B cell (primary cell): ENCODE measurements around the gene PTGFRN. TPM values are rescaled to one million over a fixed set of nuclear protein-coding genes. Genes with fewer than 3 reads are reported as not detected.

Source experiments
- ATAC-seq: fragments of 200-7000 bp; cut with Tn5 transposase; one replicate; pipeline ENCODE4 v1.10.0; 2021; ENCODE audit warnings: low read depth, mild to moderate bottlenecking, moderate number of reproducible peaks, moderate library complexity
- CTCF ChIA-PET: fragments of 350-600 bp; sonication (Branson Sonifier 250); formaldehyde crosslinking; loops from one replicate; lab custom pipeline; 2021; ENCODE audit warnings: antibody characterized with exemption, inconsistent platforms; lab: Charles Lee
- POLR2A ChIA-PET: fragments of 350-600 bp; sonication (Branson Sonifier 250); formaldehyde crosslinking; loops from one replicate; lab custom pipeline; 2021; ENCODE audit warnings: antibody characterized with exemption; lab: Charles Lee
- DNase-seq: peaks from one replicate; pipeline ENCODE4 v3.0.0; 2013
- H2AFZ ChIP-seq: 2 replicates; pipeline ENCODE4 v1.6.1; 2012; ENCODE audit warnings: mild to moderate bottlenecking, low read depth, low read length; ENCODE audit not compliant: insufficient read depth, poor library complexity, severe bottlenecking
- H3K27ac ChIP-seq, 2 donors: 1 replicate in 1 of 2; 2 replicates in 1 of 2; pipeline ENCODE4 v1.5.1; 2012 to 2013; ENCODE audit warnings: low read length in 2 of 2, mild to moderate bottlenecking in 2 of 2, moderate library complexity in 1 of 2
- H3K27me3 ChIP-seq, 4 experiments: fragments of 200-600 bp in 1 of 4; sonication (generic) in 1 of 4; replicated peaks in 1 of 4; 1 replicate in 2 of 4; 2 replicates in 2 of 4; pipeline versions ENCODE4 v1.6.1 to v1.7.0; 2013 to 2016; ENCODE audit warnings: low read length in 3 of 4, mild to moderate bottlenecking in 2 of 4, mixed read lengths in 1 of 4, moderate library complexity in 1 of 4; ENCODE audit not compliant: insufficient read depth in 4 of 4, control insufficient read depth in 3 of 4; ENCODE audit errors: control extremely low read depth in 1 of 4
- H3K36me3 ChIP-seq, 2 experiments: replicated peaks in 1 of 2; 1 replicate in 1 of 2; 2 replicates in 1 of 2; pipeline versions ENCODE4 v1.6.1 to v1.7.1; 2013; ENCODE audit warnings: low read length in 1 of 2; ENCODE audit not compliant: insufficient read depth in 2 of 2, control insufficient read depth in 1 of 2; ENCODE audit errors: control extremely low read depth in 1 of 2, extremely low read depth in 1 of 2
- H3K4me1 ChIP-seq, 2 donors: fragments of 200-600 bp in 1 of 2; sonication (generic) in 1 of 2; 1 replicate in 1 of 2; 2 replicates in 1 of 2; pipeline versions ENCODE4 v1.5.1 to v1.6.1; 2013 to 2017; ENCODE audit warnings: low read length in 2 of 2; ENCODE audit not compliant: control insufficient read depth in 2 of 2, insufficient read depth in 2 of 2
- H3K4me2 ChIP-seq: replicated peaks from 2 replicates; pipeline ENCODE3; 2012; ENCODE audit warnings: mild to moderate bottlenecking, low read depth, low read length; ENCODE audit not compliant: poor library complexity, severe bottlenecking
- H3K4me3 ChIP-seq, 5 experiments: fragments of 200-600 bp in 1 of 5; sonication (generic) in 1 of 5; 1 replicate in 3 of 5; 2 replicates in 2 of 5; pipeline versions ENCODE4 v1.5.1 to v1.7.0; 2011 to 2016; ENCODE audit warnings: low read length in 4 of 5, mild to moderate bottlenecking in 4 of 5, low read depth in 2 of 5, control low read depth in 1 of 5, moderate library complexity in 1 of 5; ENCODE audit not compliant: insufficient read depth in 1 of 5; ENCODE audit errors: control extremely low read depth in 1 of 5, extremely low read depth in 1 of 5
- H3K79me2 ChIP-seq: fragments of 200-600 bp; sonication (generic); one replicate; pipeline ENCODE4 v1.6.0; 2016; ENCODE audit warnings: low read length; ENCODE audit not compliant: control insufficient read depth, insufficient read depth
- H3K9ac ChIP-seq: fragments of 200-600 bp; sonication (generic); 2 replicates; pipeline ENCODE4 v1.6.1; 2017; ENCODE audit warnings: mild to moderate bottlenecking, low read length, moderate library complexity
- H3K9me3 ChIP-seq, 3 donors: one replicate each; pipeline versions ENCODE4 v1.6.1 to v1.7.1; 2013; ENCODE audit warnings: low read length in 2 of 3; ENCODE audit not compliant: control insufficient read depth in 2 of 3, insufficient read depth in 1 of 3; ENCODE audit errors: control extremely low read depth in 1 of 3
- H4K20me1 ChIP-seq: 2 replicates; pipeline ENCODE4 v1.6.0; 2012; ENCODE audit warnings: mild to moderate bottlenecking, low read length; ENCODE audit not compliant: insufficient read depth, control insufficient read depth, poor library complexity, severe bottlenecking
- H3K27ac Mint-ChIP-seq: one replicate; pipeline ENCODE4 v1.8.0; 2021; ENCODE audit warnings: mixed read lengths
- H3K27me3 Mint-ChIP-seq: one replicate; pipeline ENCODE4 v1.8.0; 2021; ENCODE audit warnings: mixed read lengths
- H3K4me1 Mint-ChIP-seq: one replicate; pipeline ENCODE4 v1.8.0; 2021; ENCODE audit warnings: mixed read lengths
- H3K4me3 Mint-ChIP-seq: one replicate; pipeline ENCODE4 v1.8.0; 2021; ENCODE audit warnings: mixed read lengths
- H3K9me3 Mint-ChIP-seq: one replicate; pipeline ENCODE4 v1.8.0; 2022; ENCODE audit warnings: mixed read lengths; ENCODE audit not compliant: insufficient read depth
- CTCF ChIP-seq: fragments of 200-600 bp; IDR thresholded peaks from one replicate; pipeline ENCODE4 v1.8.0; 2022; ENCODE audit warnings: antibody characterized with exemption, mild to moderate bottlenecking
- EZH2 ChIP-seq: IDR thresholded peaks from 2 replicates; pipeline ENCODE4 v1.6.1; 2012; ENCODE audit warnings: borderline replicate concordance, low read depth, mild to moderate bottlenecking, moderate library complexity, low read length; ENCODE audit not compliant: insufficient read depth, poor library complexity, severe bottlenecking
- WGBS: methylation state at CpG from one replicate; pipeline ENCODE4 v1.1.5; 2013; ENCODE audit warnings: missing lambda C conversion rate; ENCODE audit not compliant: insufficient coverage; 5-methylcytosine and 5-hydroxymethylcytosine counted together
- intact Hi-C: fragments of 100-400 bp; cut with micrococcal nuclease; formaldehyde crosslinking; loops from one replicate; pipeline ENCODE4 v1.10.0; 2022
- polyA plus RNA-seq: library from polyadenylated mRNA; depleted of rRNA; stranded (reverse); fragments of >200 nt; gene quantifications from 2 replicates; pipeline ENCODE4 v1.2.3, GENCODE V29; 2012
- total RNA-seq, 2 donors: library from RNA; stranded (reverse); fragments of 120-200 nt in 1 of 2; gene quantifications; 1 replicate in 1 of 2; 2 replicates in 1 of 2; pipeline versions ENCODE4 v1.2.3 to v1.2.4, GENCODE V29; 2013 to 2022

Gene PTGFRN
- total and polyA plus RNA-seq, 2 donors (not counting 1 experiment from before 2014, with no cell fraction given): 0.17 TPM; not detected in 1

DNA sequence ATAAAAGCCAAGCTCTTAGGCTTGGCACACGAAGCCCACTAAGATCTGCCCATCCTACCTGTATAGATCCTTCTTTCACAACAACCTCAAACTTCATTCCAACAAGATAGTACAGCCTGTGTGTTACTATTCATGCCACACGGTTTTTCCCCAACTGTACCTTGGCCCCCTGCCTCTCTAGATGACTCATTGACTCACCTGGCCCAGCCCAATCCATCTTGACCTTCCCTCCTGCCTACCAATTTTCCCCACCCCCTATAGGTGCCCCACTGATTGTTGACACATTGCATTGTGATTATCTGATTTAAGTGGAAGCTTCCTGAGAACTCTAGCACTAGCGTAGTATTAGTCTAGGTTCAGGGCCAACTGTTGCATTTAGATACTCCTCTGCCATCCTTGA lies 89.9 kb downstream of the PTGFRN start:
- POLR2A ChIA-PET: no interaction called here
- Histone ChIP-seq H3K4me3 (no peak overlapping the region), H3K4me2 (no peak overlapping the region), H2AFZ (no peak overlapping the region), H4K20me1 (no peaks in the 10 kb centered on the region), H3K9me3 (no peaks in the 10 kb centered on the region), H3K27ac (no peak overlapping the region), H3K36me3 (no peaks in the 10 kb centered on the region), H3K9ac (no peak overlapping the region), H3K4me1 (peaks cover 0 to 13% of the 10 kb centered on the region in 2 donors), H3K27me3 (no peaks in the 10 kb centered on the region), H3K79me2 (no peaks in the 10 kb centered on the region)
- peaks cover 27% of the 10 kb centered on the region for H3K4me1 Mint-ChIP-seq
- no peak overlapping the region for H3K27ac Mint-ChIP-seq
- intact Hi-C loops: no loop called here
- DNase-seq: no peak
- no peak for TF ChIP-seq CTCF
- TF ChIP-seq EZH2: no peak
- no peak for ATAC-seq
- no peak overlapping the region for H3K4me3 Mint-ChIP-seq
- 84% methylated on average over 3 of the region's 3 CpGs for WGBS
- H3K9me3 Mint-ChIP-seq: no peaks in the 10 kb centered on the region
- CTCF ChIA-PET: interaction anchor here (0.6 kb wide), 1 partner anchor 49 kb away, joined by 3 read pairs; no protein-coding TSS in a partner anchor
- H3K27me3 Mint-ChIP-seq: no peaks in the 10 kb centered on the region

GRCh38 chr1:117000142-117000541 lies 90.4 kb downstream of the PTGFRN start:
- Histone ChIP-seq H3K36me3 (no peaks in the 10 kb centered on the region), H3K4me3 (no peak overlapping the region), H3K79me2 (no peaks in the 10 kb centered on the region), H4K20me1 (no peaks in the 10 kb centered on the region), H2AFZ (no peak overlapping the region), H3K9me3 (no peaks in the 10 kb centered on the region), H3K9ac (no peak overlapping the region), H3K27me3 (no peaks in the 10 kb centered on the region), H3K27ac (peak overlapping the region in 1 of 2 donors; percentile 50), H3K4me2 (no peak overlapping the region), H3K4me1 (peaks cover 0 to 13% of the 10 kb centered on the region in 2 donors)
- H3K4me1 Mint-ChIP-seq: peaks cover 27% of the 10 kb centered on the region
- TF ChIP-seq EZH2: no peak
- no peak for TF ChIP-seq CTCF
- no peak for DNase-seq
- intact Hi-C loops: no loop called here
- ChIA-PET CTCF (interaction anchor here (0.9 kb wide), 2 partner anchors 9 to 54 kb away, joined by 3 read pairs; no protein-coding TSS in a partner anchor), POLR2A (no interaction called here)
- H3K27me3 Mint-ChIP-seq: no peaks in the 10 kb centered on the region
- H3K9me3 Mint-ChIP-seq: no peaks in the 10 kb centered on the region
- H3K4me3 Mint-ChIP-seq: no peak overlapping the region
- no peak for ATAC-seq
- no peak overlapping the region for H3K27ac Mint-ChIP-seq
- 100% methylated on average over 1 of the region's 2 CpGs for WGBS
